Measurements from ENCODE around the gene TAOK1.

DNA sequence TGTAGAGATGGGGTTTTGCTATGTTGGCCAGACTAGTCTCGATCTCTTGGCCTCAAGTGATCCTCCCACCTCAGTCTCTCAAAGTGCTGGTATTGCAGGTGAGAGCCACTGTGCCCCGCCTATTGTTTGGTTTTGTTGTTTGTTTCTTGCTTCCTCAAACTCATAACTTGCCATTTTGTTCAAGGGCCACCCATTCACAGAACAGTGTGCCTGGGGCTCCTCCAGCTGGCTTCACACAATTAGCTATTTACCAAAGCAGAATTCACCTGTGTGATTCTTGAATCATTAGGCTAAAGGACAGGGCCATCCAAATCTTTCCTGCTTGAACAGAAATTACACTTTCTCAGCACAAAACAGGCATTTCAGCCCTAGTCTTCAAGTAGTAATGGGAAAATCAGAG, 169.5 kb downstream of the TAOK1 start:
- TF ChIP-seq TEAD3 (CRISPR knock-in tag; optimal IDR thresholded peaks at IDR 0.05; ENCODE audit: borderline replicate concordance) (no peak), U2AF1 (optimal IDR thresholded peaks at IDR 0.05; ENCODE audit: low read depth, low read length) (no peak), CTCF (CRISPR knock-in tag; IDR thresholded peaks at IDR 0.05) (no peak)
- TF ChIP-seq, protein P1, sequence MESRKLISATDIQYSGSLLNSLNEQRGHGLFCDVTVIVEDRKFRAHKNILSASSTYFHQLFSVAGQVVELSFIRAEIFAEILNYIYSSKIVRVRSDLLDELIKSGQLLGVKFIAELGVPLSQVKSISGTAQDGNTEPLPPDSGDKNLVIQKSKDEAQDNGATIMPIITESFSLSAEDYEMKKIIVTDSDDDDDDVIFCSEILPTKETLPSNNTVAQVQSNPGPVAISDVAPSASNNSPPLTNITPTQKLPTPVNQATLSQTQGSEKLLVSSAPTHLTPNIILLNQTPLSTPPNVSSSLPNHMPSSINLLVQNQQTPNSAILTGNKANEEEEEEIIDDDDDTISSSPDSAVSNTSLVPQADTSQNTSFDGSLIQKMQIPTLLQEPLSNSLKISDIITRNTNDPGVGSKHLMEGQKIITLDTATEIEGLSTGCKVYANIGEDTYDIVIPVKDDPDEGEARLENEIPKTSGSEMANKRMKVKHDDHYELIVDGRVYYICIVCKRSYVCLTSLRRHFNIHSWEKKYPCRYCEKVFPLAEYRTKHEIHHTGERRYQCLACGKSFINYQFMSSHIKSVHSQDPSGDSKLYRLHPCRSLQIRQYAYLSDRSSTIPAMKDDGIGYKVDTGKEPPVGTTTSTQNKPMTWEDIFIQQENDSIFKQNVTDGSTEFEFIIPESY (CRISPR knock-in tag; IDR thresholded peaks at IDR 0.05) = no peak

All from HepG2 (cell line).